Mucosa of rectum (tissue), 2 donors: ENCODE measurements around the gene PNMT.

Experiments used
- H3K27ac ChIP-seq, 2 donors: one replicate each; pipeline ENCODE4 v1.7.0; 2013; ENCODE audit warnings: inconsistent platforms in 2 of 2, low read depth in 2 of 2, low read length in 2 of 2
- H3K27me3 ChIP-seq, 2 donors: one replicate each; pipeline ENCODE4 v1.7.0; 2013; ENCODE audit warnings: low read length in 2 of 2; ENCODE audit not compliant: control insufficient read depth in 2 of 2, insufficient read depth in 2 of 2
- H3K36me3 ChIP-seq, 2 donors: one replicate each; pipeline ENCODE4 v1.7.0; 2013; ENCODE audit warnings: low read length in 2 of 2; ENCODE audit not compliant: control insufficient read depth in 2 of 2, insufficient read depth in 2 of 2
- H3K4me1 ChIP-seq, 2 donors: one replicate each; pipeline ENCODE4 v1.7.0; 2013; ENCODE audit warnings: low read length in 2 of 2, mild to moderate bottlenecking in 1 of 2; ENCODE audit not compliant: control insufficient read depth in 2 of 2, insufficient read depth in 2 of 2
- H3K4me3 ChIP-seq, 2 donors: one replicate each; pipeline ENCODE4 v1.7.0; 2013; ENCODE audit warnings: low read length in 2 of 2
- H3K9ac ChIP-seq, 2 donors: one replicate each; pipeline ENCODE4 v1.7.0; 2013; ENCODE audit warnings: low read length in 2 of 2, low read depth in 1 of 2, mild to moderate bottlenecking in 1 of 2
- H3K9me3 ChIP-seq, 2 donors: one replicate each; pipeline ENCODE4 v1.7.0; 2013; ENCODE audit warnings: low read length in 2 of 2; ENCODE audit not compliant: control insufficient read depth in 2 of 2
- donor health status: healthy.
- donor health status: Normal muscosa, but diverticular disease.

PNMT gene

DNA sequence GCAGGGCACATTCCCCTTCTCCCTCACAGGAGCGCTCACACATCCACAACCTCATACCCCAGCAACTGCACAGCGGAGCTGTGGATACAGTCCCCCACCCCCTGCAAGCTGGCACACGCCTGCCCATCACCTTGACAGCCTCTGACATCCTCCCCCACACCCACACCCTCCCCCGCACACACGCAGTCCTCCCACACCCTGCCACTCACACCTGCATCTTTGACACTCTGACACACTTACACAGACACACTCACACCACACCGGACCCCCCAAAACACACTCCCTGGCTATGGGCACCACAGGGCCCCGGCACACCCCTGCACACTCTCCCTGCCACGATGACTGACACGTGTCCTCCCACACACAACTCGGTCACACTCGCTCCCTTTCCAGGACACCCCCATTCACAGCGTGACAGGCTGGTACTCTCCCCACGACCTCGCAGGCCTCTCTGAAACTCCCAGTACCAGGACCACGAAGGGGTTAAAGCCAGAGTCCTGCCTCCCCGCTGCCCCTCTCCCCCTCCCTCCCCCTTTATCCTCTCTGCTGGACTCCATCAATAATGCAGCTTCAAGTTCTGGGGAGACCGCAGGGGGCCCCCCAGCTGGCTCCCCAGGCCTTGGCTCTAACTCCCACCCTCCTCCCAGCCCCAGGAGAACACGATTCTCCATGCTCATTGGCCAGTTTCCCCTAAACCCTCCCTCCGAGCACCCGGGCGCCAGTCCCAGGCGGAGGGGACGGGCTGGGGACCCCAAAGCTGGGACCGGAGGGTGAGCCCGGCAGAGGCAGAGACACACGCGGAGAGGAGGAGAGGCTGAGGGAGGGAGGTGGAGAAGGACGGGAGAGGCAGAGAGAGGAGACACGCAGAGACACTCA lies 41.8 kb upstream of the PNMT start, which contains the start of gene PPP1R1B:
Gene PPP1R1B (plus strand): TSS at position 782 of the 876 bp plus-strand sequence. CDS start 441 bp downstream, outside the sequence.
- Histone ChIP-seq H3K4me1 (peaks cover 43 to 60% of the 10 kb centered on the region in 2 donors), H3K27ac (peak within 1 kb of the TSS; percentile 98 to 99), H3K4me3 (peak within 1 kb of the TSS; percentile 76 to 81), H3K27me3 (peaks cover 0 to 10% of the 10 kb centered on the region in 2 donors), H3K9me3 (no peaks in the 10 kb centered on the region), H3K36me3 (peaks cover 0 to 3% of the 10 kb centered on the region in 2 donors), H3K9ac (peak within 1 kb of the TSS; percentile 92 to 99)

DNA sequence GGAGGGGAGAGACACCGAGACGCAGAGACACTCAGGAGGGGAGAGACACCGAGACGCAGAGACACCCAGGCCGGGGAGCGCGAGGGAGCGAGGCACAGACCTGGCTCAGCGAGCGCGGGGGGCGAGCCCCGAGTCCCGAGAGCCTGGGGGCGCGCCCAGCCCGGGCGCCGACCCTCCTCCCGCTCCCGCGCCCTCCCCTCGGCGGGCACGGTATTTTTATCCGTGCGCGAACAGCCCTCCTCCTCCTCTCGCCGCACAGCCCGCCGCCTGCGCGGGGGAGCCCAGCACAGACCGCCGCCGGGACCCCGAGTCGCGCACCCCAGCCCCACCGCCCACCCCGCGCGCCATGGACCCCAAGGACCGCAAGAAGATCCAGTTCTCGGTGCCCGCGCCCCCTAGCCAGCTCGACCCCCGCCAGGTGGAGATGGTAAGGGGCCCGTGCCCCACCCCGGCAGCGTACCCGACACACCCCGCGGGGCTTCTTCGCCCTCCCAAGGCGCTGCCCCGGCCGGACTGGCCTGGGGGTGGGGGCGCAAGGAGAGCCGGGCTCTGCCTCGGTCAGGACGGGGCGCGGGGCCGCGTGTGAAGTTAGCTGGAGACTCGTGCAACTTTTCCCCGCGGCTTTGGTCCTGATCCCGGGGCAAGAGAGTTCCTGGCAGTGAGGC lies 41.1 kb upstream of the PNMT start:
- H3K27ac ChIP-seq: peak overlapping the region; percentile 98 to 99
- H3K27me3 ChIP-seq: peaks cover 0 to 10% of the 10 kb centered on the region in 2 donors
- peaks cover 46 to 66% of the 10 kb centered on the region in 2 donors for H3K4me1 ChIP-seq
- peak overlapping the region; percentile 76 to 81 for H3K4me3 ChIP-seq
- H3K36me3 ChIP-seq: peaks cover 0 to 3% of the 10 kb centered on the region in 2 donors
- H3K9ac ChIP-seq: peak overlapping the region; percentile 92 to 99
- no peaks in the 10 kb centered on the region for H3K9me3 ChIP-seq

DNA sequence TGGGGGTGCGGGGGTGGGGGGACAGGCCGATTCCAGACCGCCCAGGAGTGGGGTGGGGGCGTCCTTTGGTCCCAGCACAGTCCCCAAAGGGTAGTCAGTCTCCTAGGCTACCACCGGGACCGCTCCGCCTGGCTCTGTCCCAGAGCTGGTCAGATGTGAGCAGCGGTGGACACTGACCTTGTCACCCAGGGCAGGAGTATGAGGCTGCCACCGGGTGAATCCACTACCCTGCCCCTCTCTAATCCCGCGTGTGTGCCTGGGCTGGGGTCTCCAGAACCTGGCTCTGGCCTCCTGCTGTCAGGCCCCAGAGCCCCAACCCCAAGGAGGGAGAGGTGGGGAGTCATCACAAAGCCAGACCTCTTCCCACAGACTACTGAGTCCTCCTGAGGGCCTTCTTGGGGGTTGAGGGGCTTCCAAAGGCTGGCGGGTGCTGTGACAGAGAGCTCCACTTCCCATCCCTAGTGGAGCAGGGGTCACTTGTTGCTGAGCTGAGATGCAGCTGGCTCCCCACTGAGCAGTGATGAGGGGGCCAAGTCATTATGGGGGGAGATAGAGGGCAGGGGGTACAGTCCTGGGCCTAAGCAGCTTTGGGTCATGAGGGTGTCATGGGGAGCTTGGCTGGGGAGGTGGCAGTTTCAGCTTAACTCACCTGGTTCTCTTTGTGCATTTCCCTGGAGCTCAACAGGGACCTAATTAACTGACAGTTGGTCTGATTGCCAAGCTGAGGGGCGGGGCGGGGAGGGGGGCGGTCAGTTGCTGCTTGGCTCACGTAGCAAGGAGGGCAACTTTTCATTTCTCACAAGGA lies 40.3 kb upstream of the PNMT start:
- Histone ChIP-seq H3K9me3 (no peaks in the 10 kb centered on the region), H3K27ac (peak overlapping the region; percentile 98 to 99), H3K9ac (peak overlapping the region; percentile 90 to 99), H3K36me3 (peaks cover 0 to 3% of the 10 kb centered on the region in 2 donors), H3K4me3 (peak overlapping the region; percentile 76 to 81), H3K27me3 (peaks cover 0 to 10% of the 10 kb centered on the region in 2 donors), H3K4me1 (peaks cover 45 to 64% of the 10 kb centered on the region in 2 donors)

DNA sequence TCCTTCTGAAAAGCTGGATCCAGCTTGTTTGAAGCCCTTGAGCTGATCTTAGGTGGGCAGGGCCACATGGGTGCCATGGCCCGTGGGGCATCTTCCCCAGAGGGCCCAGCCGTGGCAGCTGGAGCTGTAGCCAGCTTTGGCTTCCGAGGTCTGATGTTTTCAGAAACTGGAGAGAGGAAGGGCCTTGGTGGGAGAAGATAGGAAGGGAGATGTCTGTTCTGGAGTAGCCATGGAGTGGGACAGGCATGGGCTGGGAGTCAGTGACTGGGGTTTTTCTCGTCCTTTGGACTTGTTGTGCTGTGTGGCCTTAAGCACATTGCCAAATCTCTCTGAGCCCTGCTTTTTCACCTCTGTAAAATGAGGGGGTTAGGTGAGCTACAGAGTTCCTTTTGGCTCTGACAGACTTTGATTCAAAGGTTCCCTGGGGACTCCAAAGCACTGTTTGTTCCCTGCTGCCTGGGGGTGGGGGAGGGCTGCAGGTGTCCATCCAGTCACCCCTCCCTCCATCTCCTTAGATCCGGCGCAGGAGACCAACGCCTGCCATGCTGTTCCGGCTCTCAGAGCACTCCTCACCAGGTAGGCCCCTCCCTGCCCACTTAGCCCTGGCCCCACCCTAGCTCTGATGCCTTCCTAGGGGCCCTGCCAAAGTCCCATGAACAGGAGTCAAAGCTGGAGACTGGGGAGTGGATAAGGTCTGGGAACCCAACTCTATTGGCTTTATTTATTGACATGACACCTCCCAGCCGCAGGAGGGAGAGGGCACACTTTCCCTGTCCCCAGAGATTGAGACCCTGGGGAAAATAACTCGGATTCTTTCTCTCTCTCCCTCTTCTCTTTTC lies 39.4 kb upstream of the PNMT start:
- Histone ChIP-seq H3K9me3 (no peaks in the 10 kb centered on the region), H3K4me1 (peaks cover 51 to 66% of the 10 kb centered on the region in 2 donors), H3K36me3 (peaks cover 0 to 3% of the 10 kb centered on the region in 2 donors), H3K9ac (peak overlapping the region; percentile 84 to 99), H3K27me3 (peaks cover 0 to 10% of the 10 kb centered on the region in 2 donors), H3K4me3 (peak overlapping the region; percentile 61 to 72), H3K27ac (peak overlapping the region; percentile 98 to 99)

DNA sequence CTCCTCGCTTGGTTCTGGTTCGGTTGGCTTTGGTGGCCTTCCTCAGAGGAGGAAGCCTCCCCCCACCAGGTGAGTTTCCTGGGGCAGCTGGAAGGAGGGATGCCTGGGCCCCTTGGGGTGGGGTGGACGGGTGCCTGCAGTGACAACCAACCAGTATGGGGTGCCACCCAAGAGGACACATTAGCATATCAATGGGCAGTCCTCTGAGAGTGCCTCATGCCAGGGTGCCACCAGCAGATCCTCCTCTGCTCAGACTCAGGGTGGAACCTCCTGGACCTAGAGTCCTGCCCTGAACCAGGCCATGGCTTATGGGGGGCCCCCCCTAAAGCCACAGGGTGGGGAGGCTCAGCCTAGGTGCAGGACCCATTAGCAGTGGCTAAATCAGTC lies 38.8 kb upstream of the PNMT start:
- Histone ChIP-seq H3K9ac (peak overlapping the region; percentile 84 to 99), H3K36me3 (peaks cover under 1 to 3% of the 10 kb centered on the region in 2 donors), H3K4me1 (peaks cover 56 to 70% of the 10 kb centered on the region in 2 donors), H3K27ac (peak overlapping the region; percentile 98 to 99), H3K9me3 (no peaks in the 10 kb centered on the region), H3K27me3 (peaks cover 0 to 10% of the 10 kb centered on the region in 2 donors), H3K4me3 (peak overlapping the region; percentile 61 to 62)

GRCh38 chr17:39629898-39630297 lies 38.4 kb upstream of the PNMT start:
- peak overlapping the region; percentile 84 to 99 for H3K9ac ChIP-seq
- peaks cover 56 to 69% of the 10 kb centered on the region in 2 donors for H3K4me1 ChIP-seq
- peaks cover 3 to 4% of the 10 kb centered on the region in 2 donors for H3K36me3 ChIP-seq
- peaks cover 0 to 10% of the 10 kb centered on the region in 2 donors for H3K27me3 ChIP-seq
- H3K27ac ChIP-seq: peak overlapping the region; percentile 98 to 99
- no peaks in the 10 kb centered on the region for H3K9me3 ChIP-seq
- peak overlapping the region; percentile 61 to 62 for H3K4me3 ChIP-seq

GRCh38 chr17:39631403-39631802 lies 36.9 kb upstream of the PNMT start:
- H3K4me1 ChIP-seq: peaks cover 49 to 66% of the 10 kb centered on the region in 2 donors
- no peaks in the 10 kb centered on the region for H3K9me3 ChIP-seq
- H3K36me3 ChIP-seq: peaks cover 8 to 10% of the 10 kb centered on the region in 2 donors
- H3K27ac ChIP-seq: peak overlapping the region; percentile 98 to 99
- peak overlapping the region; percentile 69 to 84 for H3K9ac ChIP-seq
- H3K27me3 ChIP-seq: peaks cover 0 to 3% of the 10 kb centered on the region in 2 donors
- H3K4me3 ChIP-seq: peak overlapping the region; percentile 28 to 59

GRCh38 chr17:39632153-39632941 lies 35.9 kb upstream of the PNMT start:
- peaks cover 53 to 66% of the 10 kb centered on the region in 2 donors for H3K4me1 ChIP-seq
- peak overlapping the region; percentile 69 to 84 for H3K9ac ChIP-seq

More at GRCh38 chr17:39632153-39632941, 35.9 kb upstream of the PNMT start:
- Histone ChIP-seq H3K27me3 (peaks cover 0 to 3% of the 10 kb centered on the region in 2 donors), H3K9me3 (no peaks in the 10 kb centered on the region), H3K27ac (peak overlapping the region; percentile 98 to 99), H3K36me3 (peaks cover 8 to 10% of the 10 kb centered on the region in 2 donors), H3K4me3 (peak overlapping the region; percentile 28 to 59)
